ENCODE data around the gene SLC13A1.

DNA sequence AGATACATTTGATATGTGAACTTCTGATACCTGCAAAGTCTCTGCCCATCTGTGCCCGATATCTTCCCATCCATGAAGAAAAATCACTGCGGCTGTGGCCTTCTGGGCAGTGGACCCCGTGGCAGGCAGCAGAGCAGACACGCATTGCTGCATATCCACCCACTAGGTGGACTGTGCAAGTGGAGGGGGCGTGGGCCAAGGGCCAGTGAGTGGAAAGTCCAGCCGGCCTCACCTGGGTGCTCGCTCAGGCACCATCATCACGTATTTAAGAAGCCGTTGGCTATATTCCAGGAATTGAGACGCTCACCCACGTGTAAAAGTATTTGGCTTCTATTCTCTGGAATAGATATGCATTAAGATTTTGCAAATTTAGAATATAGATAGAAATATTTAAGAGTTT lies 30.8 kb upstream of the SLC13A1 start:
- TF ChIP-seq, protein P1, sequence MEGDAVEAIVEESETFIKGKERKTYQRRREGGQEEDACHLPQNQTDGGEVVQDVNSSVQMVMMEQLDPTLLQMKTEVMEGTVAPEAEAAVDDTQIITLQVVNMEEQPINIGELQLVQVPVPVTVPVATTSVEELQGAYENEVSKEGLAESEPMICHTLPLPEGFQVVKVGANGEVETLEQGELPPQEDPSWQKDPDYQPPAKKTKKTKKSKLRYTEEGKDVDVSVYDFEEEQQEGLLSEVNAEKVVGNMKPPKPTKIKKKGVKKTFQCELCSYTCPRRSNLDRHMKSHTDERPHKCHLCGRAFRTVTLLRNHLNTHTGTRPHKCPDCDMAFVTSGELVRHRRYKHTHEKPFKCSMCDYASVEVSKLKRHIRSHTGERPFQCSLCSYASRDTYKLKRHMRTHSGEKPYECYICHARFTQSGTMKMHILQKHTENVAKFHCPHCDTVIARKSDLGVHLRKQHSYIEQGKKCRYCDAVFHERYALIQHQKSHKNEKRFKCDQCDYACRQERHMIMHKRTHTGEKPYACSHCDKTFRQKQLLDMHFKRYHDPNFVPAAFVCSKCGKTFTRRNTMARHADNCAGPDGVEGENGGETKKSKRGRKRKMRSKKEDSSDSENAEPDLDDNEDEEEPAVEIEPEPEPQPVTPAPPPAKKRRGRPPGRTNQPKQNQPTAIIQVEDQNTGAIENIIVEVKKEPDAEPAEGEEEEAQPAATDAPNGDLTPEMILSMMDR (IDR thresholded peaks at IDR 0.05), result no peak
- no peak for TF ChIP-seq POLR2A (IDR thresholded peaks at IDR 0.05)

Measured in lower leg skin (tissue), 3 donors.